ENCODE data around the gene CD180.

- TF ChIP-seq FOXM1 (IDR thresholded peaks at IDR 0.05; ENCODE audit: borderline replicate concordance): no peak
- no peak for TF ChIP-seq FOXK2 (IDR thresholded peaks at IDR 0.05)
- no peak for TF ChIP-seq SP1 (IDR thresholded peaks at IDR 0.05)
- no peak for TF ChIP-seq BHLHE40 (IDR thresholded peaks at IDR 0.05; ENCODE audit: borderline replicate concordance)
- no peak for TF ChIP-seq FOXA1 (IDR thresholded peaks at IDR 0.05)
- no peak for TF ChIP-seq SUZ12 (IDR thresholded peaks at IDR 0.05)
- TF ChIP-seq, protein P1, sequence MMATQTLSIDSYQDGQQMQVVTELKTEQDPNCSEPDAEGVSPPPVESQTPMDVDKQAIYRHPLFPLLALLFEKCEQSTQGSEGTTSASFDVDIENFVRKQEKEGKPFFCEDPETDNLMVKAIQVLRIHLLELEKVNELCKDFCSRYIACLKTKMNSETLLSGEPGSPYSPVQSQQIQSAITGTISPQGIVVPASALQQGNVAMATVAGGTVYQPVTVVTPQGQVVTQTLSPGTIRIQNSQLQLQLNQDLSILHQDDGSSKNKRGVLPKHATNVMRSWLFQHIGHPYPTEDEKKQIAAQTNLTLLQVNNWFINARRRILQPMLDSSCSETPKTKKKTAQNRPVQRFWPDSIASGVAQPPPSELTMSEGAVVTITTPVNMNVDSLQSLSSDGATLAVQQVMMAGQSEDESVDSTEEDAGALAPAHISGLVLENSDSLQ (IDR thresholded peaks at IDR 0.05): no peak
- no peak for TF ChIP-seq ELF4 (IDR thresholded peaks at IDR 0.05)
- TF ChIP-seq HDGF (IDR thresholded peaks at IDR 0.05; ENCODE audit: borderline replicate concordance): no peak
Measured at GRCh38 chr5:67161767-67162166, 34.8 kb downstream of the CD180 start.

All from HEK293T (cell line).